RPMI8226 (cell line): ENCODE data around the gene ADGRL3.
"Not testable (repeated sequence)": the region's sequence is repeated elsewhere in the genome, so short reads cannot be mapped to it uniquely, and the experiment has no call there.

Experiments
- DNase-seq: peaks from one replicate; pipeline ENCODE4 v3.0.0-alpha.2; 2015

ADGRL3 gene

GRCh38 chr4:61763682-61764081 lies 563.6 kb downstream of the ADGRL3 start:
- no peak for DNase-seq

GRCh38 chr4:61764090-61764489 lies 564.0 kb downstream of the ADGRL3 start:
- not testable (repeated sequence) for DNase-seq

DNA sequence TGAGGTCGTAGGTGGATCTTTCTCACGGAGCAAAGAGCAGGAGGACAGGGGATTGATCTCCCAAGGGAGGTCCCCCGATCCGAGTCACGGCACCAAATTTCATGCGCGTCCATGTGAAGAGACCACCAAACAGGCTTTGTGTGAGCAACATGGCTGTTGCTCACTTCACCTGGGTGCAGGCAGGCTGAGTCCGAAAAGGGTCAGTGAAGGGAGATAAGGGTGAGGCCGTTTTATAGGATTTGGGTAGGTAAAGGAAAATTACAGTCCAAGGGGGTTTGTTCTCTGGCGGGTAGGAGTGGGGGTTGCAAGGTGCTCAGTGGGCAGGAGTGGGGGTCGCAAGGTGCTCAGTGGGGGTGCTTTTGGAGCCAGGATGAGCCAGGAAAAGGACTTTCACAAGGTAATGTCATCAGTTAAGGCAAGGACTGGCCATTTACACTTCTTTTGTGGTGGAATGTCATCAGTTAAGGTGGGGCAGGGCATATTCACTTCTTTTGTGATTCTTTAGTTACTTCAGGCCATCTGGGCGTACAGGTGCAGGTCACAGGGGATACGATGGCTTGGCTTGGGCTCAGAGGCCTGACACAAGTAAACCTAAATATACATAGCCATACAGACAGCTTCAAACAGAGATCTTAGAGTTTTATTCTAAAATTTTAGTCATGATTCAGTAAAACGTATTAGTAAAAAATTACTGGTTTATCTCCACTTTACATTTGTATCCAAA lies 569.5 kb downstream of the ADGRL3 start:
- not testable (repeated sequence) for DNase-seq

GRCh38 chr4:61770456-61770855 lies 570.3 kb downstream of the ADGRL3 start:
- DNase-seq = no peak

- DNase-seq = no peak
Measured at GRCh38 chr4:61771056-61771455, 570.9 kb downstream of the ADGRL3 start.

GRCh38 chr4:61772126-61772525 lies 572.0 kb downstream of the ADGRL3 start:
- DNase-seq = no peak

DNA sequence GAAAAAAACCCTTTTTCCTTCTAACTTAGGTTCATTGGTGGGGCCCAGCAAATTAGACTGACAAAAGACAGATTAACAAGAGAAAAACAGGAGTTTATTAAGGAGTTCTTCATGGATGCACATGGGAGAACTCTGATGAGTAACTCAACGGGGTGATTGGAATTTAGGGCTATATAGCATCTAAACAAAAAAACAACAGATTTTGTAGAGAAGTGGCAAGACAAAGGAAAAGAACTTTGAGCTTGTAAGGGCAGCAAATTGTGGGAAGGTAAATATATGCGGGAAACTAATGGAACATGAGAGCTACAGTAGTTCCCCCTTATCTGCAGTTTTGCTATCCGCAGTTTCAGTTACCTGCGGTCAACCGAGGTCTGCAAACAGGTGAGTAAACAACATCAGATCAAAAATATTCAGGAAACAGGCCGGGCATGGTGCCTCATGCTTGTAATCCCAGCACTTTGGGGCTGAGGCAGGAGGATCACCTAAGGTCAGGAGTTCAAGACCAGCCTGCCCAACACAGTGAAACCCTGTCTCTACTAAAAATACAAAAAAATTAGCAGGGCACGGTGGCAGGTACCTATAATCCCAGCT lies 573.6 kb downstream of the ADGRL3 start:
- no peak for DNase-seq

GRCh38 chr4:61782133-61782532 lies 582.0 kb downstream of the ADGRL3 start:
- DNase-seq = no peak

- no peak for DNase-seq
Measured at GRCh38 chr4:61783050-61783449, 582.9 kb downstream of the ADGRL3 start.

DNA sequence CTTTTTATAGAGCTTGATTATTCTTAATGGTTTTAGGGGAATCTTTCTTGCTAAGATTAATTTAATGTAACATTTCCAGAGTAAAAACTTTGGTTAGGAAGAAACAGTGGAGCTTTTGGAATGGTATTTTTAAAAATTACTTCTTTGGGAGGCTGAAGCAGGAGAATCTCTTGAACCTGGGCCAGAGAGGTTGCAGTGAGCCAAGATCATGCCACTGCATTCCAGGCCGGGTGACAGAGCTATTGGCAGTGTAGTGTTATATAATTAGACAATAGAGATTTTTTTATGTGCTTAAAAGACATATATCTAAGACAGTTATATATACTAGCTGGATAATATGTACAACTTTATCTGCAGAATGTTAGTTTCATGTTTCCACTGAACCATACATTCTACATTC lies 585.6 kb downstream of the ADGRL3 start:
- DNase-seq = no peak

DNA sequence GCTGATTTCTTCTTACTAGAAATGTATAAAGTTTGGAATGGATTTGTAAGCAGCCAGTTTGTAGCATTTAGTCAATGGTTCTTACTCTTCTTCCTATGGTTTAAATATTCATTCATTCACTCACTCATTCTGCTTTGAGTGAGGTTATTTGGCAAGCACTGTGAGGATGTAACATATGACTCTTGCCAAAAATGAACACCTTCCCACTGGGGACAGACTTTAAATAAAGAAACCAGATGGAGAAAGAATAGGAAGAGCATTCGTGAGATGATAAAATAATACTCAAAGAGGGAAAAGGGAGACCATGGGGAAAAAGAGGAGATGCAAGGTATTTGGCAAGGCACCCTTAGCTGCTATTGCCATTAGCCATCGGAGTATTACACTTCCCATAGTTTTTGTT lies 586.1 kb downstream of the ADGRL3 start:
- no peak for DNase-seq

- DNase-seq = no peak
Measured at GRCh38 chr4:61795998-61796397, 595.9 kb downstream of the ADGRL3 start.

DNA sequence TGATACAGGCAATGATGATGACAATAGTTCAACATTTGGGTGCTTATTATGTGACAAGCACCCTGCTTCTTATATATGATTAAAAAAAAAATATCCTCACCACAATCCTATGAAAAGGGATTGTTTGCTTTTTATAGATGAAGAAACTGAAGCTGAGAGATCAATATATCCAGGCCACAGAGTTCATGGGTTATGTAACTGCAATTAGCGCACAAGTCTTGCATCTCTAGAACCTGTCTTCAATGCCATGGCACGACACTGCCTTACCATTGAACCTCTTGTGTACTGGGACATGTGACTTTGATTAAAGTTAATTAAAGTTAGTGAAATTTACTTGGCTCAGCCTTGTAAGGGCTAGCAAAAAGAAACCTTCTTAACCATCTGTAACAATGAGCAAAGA lies 599.7 kb downstream of the ADGRL3 start:
- DNase-seq = no peak

- no peak for DNase-seq
Measured at GRCh38 chr4:61805227-61805626, 605.1 kb downstream of the ADGRL3 start.

DNA sequence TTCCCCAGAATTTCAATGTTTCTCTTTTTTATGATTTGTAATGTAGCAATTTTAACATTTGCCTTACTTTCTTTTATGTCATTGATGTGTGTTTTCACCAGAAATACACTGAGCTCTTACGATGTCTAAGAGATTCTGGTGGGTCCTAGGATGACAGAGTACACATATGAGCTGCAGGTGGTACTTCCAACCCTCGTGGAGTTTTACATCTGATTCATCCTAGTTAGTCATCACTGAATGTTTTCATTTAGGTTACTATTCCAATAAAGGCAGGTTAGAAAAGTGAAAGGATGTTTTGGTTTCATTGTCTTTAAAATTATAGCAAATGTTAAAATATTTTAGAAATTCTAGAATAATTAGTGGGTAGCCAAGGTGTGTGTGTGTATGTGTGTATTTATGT lies 605.9 kb downstream of the ADGRL3 start:
- DNase-seq = no peak

DNA sequence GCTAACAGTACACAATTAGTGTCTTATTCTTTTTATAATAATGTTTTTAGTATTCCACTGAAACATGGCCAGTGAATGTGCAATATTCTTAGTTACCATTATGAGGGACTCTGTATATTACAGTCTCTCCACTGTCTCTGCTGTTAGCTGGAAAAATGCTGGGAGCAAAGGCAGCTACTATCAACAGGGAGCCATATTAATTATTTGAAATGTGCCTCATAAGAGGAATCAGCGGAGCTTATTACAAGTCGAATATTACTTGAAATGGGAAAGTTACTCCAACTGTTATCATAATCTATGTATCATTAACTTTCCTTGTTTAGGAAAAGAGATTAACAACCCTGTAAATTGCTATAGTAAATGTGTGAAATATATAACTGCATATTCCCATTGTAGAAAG lies 612.0 kb downstream of the ADGRL3 start:
- DNase-seq = no peak

- DNase-seq = no peak
Measured at GRCh38 chr4:61817071-61817470, 616.9 kb downstream of the ADGRL3 start.

- no peak for DNase-seq
Measured at GRCh38 chr4:61820136-61820535, 620.0 kb downstream of the ADGRL3 start.

DNA sequence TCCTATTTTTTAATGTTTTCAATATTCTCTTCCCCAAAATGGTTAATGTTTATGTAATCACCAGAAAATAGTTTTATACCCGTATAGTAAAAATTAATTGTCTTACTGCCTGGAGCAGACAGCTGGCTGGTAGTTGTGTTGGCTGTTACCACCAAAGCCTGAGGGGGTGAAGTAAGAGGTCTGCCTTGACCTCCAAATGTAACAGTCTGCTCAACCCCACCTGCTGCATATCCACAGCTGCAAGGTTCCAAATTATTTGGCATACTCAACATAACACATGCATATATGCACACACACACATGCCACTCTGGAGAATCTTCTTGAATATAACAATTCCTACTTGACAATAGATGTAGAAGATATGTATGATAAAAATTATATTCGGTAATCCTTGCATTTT lies 624.3 kb downstream of the ADGRL3 start:
- no peak for DNase-seq

DNA sequence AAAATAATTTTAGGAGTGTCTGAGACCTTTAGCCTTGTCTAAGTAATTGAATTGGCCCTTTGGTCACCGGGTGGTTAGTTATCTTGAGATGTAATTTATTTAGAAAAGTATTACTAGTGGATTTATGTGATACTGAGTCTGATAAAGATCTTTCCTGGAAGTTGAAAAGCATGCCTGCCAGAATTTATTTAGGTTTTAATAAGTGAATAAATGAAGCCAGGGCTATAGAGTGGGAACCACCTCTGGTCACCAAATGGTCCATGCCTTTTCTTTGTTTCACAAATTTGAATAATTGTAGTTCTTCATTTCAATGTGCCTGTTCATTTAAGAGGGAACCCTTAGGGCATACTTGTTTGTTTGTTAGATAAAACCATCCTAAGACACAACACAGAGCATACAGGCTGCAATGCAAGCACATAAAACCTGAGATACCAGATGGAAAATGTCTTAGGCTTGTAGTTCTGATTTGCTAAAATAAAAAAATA lies 627.8 kb downstream of the ADGRL3 start:
- no peak for DNase-seq

GRCh38 chr4:61828960-61829359 lies 628.8 kb downstream of the ADGRL3 start:
- DNase-seq = no peak

DNA sequence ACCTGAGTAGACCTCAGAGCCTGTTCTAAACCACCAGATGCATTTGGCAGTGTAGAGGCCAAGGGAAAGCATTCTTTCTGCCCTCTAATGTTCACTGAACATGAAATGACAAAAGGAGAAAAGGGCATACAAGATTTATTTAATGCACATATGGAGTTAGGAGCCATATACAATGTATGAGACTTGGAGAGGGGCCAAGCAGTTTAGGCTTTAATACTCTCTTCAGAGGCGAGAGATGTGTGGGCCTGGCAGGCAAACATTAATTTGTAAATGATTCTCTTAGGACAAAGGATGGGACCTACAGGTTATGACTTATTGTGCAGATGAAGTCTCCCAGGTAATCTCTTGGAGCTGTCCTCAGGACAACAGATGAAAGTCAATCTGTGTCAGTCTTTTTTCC lies 631.9 kb downstream of the ADGRL3 start:
- no peak for DNase-seq

DNA sequence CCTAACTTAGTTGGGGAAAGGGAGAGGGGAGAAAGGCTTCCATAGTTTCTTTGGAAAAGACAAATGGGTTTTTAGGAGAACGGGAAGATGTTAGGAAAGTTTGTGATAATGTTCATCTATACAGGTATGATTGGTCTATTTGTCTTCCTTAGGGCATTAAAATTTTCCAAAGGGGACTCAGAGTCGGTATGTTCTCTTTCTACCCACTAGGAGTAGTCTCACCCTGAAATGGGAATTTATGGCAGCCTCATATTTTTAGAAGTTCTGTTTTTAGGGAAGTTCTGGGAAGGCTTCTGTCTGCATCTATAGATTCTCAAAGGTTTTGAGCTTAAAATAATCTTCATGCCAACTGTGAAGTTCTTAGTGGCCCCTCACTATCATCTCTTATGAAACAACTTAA lies 637.3 kb downstream of the ADGRL3 start:
- DNase-seq = no peak

DNA sequence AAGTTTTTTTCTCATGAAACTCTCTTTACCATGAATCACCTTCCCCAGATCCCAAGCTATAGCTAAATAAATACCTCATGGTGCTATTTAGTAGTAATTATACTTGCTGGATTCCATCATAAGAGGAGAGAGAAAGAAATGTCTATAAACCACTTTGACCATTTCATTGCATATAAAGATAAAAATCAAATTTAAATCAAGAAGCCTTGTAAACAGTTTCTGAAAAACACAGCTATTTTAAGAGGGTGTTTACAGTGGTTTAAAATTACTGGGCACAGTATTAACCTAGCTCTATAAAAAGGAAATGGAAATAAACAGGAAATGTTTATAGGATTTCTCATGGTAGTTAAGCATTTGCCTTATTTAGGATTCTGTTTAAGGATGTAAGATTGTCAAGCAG lies 637.9 kb downstream of the ADGRL3 start:
- no peak for DNase-seq

DNA sequence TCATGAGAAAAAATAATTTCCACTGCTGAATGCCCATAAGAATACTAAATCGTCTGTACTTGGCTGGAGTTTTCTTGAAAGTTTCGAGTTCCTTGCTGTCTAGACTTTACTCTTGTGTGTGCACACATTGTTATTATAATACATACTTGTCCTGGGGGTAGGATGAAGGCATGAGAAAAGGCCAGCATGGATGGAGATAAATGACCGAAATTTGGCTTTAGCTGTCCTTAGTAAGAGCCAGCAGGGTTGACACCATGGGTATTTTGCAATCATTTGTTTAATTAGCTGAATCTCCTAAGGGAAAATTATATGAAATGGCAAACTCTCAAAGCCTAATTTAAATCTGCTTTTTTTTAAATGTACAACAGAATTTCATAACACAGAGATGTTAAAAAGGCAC lies 641.6 kb downstream of the ADGRL3 start:
- no peak for DNase-seq
